Measurements from ENCODE around the gene MUC20.
"Not testable (repeated sequence)": the region's sequence is repeated elsewhere in the genome, so short reads cannot be mapped to it uniquely, and the experiment has no call there.

MUC20 gene

GRCh38 chr3:195739561-195740111 lies 18.9 kb downstream of the MUC20 start:
- no peak for DNase-seq (ENCODE audit: extremely low read depth, low read depth)
- TF ChIP-seq CTCF (IDR thresholded peaks at IDR 0.05; ENCODE audit: low read depth, low read length) = no peak

GRCh38 chr3:195744437-195744836 lies 23.7 kb downstream of the MUC20 start:
- TF ChIP-seq CTCF (IDR thresholded peaks at IDR 0.05; ENCODE audit: low read depth, low read length) = no peak
- no peak for DNase-seq (ENCODE audit: extremely low read depth, low read depth)

DNA sequence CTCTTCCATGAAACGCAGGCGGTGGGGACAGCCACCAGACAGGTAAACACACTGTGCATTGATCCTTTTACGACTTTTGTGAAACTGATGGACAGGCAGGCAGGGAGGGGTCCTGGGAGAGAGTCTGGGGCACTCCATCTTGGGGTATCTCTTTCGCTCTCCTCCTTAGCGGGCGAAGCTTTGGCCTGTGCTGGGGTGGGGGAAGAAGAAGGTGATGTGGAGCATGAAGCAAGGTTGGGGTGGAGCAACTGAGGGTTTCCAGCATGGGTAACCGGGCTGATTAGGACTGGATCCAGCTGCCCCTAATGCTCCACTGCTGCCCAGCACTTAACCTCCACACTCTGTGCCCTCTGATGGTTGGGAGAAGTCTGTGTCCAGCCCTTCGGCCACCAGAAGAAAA lies 25.6 kb downstream of the MUC20 start:
- no peak for TF ChIP-seq CTCF (IDR thresholded peaks at IDR 0.05; ENCODE audit: low read depth, low read length)
- no peak for DNase-seq (ENCODE audit: extremely low read depth, low read depth)

DNA sequence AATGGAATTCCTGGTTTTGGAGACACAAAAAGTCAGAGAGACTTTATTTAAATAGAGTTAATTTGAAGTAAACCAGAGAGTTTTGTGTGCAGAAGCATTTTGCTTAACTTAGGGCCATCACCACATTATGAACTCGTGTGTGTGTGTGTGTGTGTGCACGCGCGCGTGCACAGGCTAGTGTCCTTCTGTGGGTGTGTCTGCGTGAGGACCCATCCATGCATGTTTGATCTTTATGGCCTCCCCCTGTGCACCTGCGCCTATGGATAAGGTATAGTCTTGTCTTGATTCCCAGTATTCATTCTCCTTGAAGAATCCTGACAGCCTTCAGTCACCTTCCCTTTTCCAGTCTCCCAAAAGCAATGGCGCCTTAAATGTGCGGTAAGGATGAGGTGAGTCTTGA lies 26.0 kb downstream of the MUC20 start:
- DNase-seq (ENCODE audit: extremely low read depth, low read depth) = no peak
- TF ChIP-seq CTCF (IDR thresholded peaks at IDR 0.05; ENCODE audit: low read depth, low read length) = no peak

GRCh38 chr3:195748661-195749060 lies 27.9 kb downstream of the MUC20 start:
- no peak for DNase-seq (ENCODE audit: extremely low read depth, low read depth)
- TF ChIP-seq CTCF (IDR thresholded peaks at IDR 0.05; ENCODE audit: low read depth, low read length) = no peak

DNA sequence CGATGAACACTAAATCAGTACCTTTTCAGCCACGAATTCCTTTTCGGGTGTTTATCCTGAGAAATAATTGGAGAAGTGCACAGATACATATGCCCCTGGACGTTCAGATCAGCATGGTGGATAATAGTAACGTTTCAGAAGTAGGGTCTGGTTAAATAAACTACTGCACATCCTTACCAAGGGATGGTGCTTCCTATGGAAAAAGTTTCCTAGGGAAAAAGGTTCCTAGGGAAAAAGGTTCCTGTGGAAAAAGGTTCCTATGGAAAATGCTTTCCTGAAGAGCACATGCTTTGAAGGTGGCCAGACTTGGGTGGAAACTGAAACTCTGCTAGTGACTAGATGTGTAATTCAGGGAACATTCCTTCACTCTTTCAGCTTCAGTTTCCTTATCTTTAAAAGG lies 28.3 kb downstream of the MUC20 start:
- DNase-seq (ENCODE audit: extremely low read depth, low read depth) = not testable (repeated sequence)

DNA sequence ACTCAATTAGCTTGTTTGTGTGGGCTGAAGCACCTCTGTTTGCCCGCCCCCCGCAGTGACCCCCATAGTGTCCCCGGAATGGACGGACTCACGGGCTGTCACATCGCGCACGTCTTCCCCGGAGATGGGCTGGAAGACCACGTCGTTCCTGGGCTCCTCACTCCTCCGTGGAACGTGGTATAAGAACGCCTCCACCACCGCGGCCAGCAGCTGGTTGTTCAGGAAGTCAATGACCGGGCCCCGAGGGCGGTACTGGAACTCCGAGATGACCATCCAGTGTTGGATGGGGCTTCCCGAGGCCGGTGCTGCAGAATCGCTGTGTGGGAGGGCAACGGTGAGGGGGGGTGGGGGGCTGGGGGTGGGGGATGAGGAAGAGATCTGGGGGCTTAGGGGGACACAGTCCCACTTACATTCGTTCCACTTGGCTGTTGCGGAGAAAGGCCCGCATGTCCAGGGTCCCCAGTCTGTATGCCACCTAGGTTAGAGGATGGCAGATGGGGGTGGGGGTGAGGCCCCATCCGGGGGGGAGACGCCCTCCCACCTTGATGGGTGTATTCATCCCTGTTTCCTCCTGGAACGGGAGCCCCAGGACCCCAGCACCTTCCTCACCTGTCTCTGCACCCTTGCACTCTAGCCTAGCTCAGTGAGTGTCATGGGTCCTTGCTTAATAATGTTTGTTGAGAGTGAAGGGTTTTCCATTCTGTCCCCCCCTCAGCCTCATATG lies 30.2 kb downstream of the MUC20 start:
- no peak for DNase-seq (ENCODE audit: extremely low read depth, low read depth)
- no peak for TF ChIP-seq CTCF (IDR thresholded peaks at IDR 0.05; ENCODE audit: low read depth, low read length)

- no peak for TF ChIP-seq CTCF (IDR thresholded peaks at IDR 0.05; ENCODE audit: low read depth, low read length)
- no peak for DNase-seq (ENCODE audit: extremely low read depth, low read depth)
Observed at GRCh38 chr3:195751560-195751959, 30.8 kb downstream of the MUC20 start.

Measured in AG09319 (cell line).